GM12872 (cell line): Measurements from ENCODE around the gene MTUS2.

Experiments used
- TF ChIP-seq, protein P1 (sequence below): IDR thresholded peaks from 3 replicates; pipeline ENCODE4 v1.5.1; 2011; ENCODE audit warnings: low read depth, mild to moderate bottlenecking, low read length, moderate library complexity; ENCODE audit not compliant: insufficient read depth

The MTUS2 gene

DNA sequence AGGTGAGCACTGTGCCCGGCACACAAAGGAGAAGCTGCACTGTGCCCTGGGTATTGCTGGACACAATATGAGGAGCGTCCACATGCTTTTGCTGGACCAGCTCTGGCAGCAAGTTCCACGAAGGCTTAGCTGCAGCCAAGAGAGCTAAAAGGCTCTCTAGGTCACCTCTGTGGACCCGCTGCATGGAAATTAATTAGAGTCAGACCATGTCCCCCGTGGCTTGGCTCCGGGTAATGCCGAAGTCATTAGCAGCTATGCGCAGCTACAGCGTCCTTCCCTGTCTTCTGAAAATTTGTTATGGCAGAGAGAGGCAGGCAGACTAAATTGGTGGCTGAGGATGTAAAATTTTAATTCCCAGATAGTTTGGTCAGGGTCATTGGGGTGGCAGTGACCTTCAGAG, 503.8 kb downstream of the MTUS2 start:
- TF ChIP-seq, protein P1, sequence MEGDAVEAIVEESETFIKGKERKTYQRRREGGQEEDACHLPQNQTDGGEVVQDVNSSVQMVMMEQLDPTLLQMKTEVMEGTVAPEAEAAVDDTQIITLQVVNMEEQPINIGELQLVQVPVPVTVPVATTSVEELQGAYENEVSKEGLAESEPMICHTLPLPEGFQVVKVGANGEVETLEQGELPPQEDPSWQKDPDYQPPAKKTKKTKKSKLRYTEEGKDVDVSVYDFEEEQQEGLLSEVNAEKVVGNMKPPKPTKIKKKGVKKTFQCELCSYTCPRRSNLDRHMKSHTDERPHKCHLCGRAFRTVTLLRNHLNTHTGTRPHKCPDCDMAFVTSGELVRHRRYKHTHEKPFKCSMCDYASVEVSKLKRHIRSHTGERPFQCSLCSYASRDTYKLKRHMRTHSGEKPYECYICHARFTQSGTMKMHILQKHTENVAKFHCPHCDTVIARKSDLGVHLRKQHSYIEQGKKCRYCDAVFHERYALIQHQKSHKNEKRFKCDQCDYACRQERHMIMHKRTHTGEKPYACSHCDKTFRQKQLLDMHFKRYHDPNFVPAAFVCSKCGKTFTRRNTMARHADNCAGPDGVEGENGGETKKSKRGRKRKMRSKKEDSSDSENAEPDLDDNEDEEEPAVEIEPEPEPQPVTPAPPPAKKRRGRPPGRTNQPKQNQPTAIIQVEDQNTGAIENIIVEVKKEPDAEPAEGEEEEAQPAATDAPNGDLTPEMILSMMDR, result no peak

DNA sequence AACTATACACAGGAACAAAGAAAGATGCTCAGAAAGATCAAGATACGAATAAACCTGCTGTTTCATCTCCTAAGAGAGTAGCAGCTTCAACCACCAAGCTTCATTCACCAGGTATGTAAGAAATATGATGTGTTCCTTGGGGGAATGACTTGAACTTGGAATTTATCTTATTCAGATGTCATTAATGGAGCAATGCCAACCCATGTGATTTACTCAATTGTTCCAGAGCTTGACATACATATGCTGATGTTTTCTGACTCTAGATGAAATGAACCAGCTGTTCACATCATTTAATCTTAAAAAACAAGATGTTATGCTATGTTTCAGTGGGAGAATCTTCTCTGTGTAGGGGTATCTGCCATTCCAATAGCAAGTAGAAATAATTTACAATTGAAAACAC, 504.5 kb downstream of the MTUS2 start:
- TF ChIP-seq, protein P1, result no peak

DNA sequence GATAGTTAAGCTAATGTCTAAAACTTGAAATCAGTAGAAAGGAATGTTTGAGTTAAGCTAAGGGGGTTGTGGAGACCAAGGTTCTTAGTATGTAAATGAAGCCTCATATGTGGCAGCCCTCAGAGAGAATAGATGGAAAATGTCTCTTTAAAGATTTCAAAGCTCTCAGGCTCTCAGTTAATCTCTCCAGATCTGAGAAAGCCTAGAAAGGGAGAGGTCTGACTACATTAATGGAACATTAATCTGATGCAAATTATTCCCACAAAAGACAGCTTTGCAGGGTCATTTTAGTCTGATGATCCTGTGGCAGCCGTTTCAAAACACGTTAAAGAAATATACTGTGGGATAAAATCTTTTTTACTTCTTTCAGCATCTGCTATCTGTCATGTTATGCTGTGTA, 508.4 kb downstream of the MTUS2 start:
- TF ChIP-seq, protein P1, result no peak

DNA sequence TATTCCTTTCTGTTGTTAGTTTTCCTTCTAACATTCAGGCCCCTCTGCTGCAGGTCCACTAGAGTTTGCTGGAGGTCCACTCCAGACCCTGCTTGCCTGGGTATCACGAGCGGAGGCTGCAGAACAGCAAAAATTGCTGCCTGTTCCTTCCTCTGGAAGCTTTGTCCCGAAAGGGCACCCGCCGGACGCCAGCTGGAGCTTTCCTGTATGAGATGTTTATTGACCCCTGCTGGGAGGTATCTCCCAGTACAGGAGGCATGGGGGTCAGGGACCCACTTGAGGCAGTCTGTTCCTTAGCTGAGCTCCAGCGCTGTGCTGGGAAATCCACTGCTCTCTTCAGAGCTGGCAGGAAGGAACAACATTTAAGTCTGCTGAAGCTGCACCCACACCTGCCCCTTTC, 516.2 kb downstream of the MTUS2 start:
- TF ChIP-seq, protein P1, result no peak

DNA sequence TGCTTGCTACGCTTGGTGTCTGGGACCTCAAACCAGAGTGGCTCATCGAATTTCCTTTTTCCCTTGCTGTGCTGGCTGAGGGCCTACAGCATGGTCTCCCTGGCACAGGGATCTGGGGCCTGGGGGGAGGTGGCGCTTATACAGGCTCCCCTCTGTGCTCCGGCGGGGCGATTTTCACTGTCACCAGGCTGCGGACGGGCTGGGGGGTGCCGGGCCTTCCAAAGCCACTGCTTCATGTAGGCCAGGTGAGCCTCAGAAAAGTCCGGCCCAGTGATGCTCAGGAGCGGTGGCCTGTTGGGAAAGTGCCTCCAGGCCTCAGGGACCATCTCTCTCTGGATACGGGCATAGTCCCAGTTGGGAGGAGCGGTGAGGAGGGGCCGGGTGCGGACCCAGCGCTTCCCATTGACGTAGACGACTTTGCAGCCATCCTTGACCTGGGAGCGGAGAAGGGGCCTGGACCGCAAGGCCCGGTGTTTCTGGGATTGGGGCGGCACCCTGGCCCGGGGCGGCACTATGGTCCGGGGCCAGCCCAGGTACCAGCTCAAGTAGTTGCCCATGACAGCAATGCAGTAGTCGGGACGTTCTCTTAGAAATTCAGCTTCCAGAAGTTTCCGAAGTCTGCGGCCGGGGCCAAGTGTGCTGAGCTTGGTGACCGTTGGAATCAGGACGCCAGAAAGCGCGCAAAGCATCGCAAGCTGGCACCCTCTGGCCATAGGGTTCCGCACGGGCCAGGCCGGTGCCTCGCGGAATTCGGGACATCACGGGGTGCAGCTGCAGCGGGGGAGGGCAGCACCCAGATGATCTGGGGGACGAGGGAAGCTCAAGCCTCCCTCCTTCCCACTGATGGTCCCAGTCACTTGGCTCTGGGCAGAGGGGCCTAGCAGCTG, 519.5 kb downstream of the MTUS2 start:
- TF ChIP-seq, protein P1, result no peak

DNA sequence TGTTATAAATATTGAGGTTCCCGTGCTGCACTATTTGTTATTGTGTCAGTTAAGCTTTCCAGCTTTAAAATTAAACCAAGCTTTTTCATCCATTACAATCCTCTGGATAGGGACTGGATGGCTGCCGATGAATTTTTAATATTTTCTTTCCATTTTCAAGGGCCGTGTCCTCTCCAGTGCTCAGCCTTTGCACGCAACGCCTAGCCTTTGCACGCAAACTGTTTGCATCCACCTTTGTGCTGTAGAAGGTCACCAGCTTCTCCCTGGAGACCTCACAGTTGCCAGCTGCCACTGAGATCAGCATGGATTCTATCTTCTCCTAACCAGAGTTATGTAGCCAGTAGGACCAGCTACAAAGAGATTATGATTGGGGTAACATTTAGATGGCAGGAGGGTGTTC, 534.9 kb downstream of the MTUS2 start:
- TF ChIP-seq, protein P1, result no peak

DNA sequence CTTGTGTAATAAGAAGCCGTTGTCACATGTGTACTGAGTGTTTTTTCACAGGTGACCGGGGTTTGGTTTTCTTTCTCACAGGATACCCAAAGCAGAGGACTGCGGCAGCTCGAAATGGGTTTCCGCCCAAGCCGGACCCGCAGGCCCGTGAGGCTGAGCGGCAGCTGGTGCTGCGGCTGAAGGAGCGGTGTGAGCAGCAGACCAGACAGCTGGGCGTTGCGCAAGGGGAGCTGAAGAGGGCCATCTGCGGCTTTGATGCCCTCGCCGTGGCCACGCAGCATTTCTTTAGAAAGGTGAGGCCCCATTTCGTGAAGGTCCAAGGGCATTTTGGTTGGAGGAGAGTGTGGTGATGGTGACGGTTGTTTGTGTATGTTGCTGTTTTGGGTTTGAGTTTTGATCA, 539.0 kb downstream of the MTUS2 start:
- TF ChIP-seq, protein P1, result no peak

DNA sequence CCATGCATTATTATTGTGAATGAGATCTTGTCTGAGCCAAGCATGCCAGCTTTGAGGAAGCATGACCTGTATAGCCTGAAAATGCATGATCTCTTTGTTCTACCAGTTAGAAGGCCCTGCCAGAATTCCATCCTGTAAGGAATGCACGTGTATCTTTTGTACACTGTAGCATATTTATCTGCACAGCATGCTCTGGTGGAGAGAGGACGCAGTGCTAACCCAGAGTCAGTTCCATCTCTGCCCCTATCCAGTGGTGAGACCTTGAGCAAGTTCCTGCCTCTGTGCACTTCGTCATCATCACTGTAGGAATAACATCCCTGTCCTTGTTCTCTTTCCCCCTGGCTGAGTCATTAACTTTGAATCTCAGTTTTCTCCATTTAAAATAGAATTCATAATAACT, 541.6 kb downstream of the MTUS2 start:
- TF ChIP-seq, protein P1, result no peak
